ENCODE results near the gene GLI3. TPM values are rescaled to one million over a fixed set of nuclear protein-coding genes. Genes with fewer than 3 reads are reported as not detected.

Gene GLI3
- total and polyA plus RNA-seq, 11 donors = 0.50 to 14.4 (median 5.7) TPM

GRCh38 chr7:42164881-42165428 is 72.1 kb downstream of the GLI3 start:
- 95 to 96% (median 96%) methylated on average over 5 of the region's 5 CpGs for WGBS, 4 donors
- TF ChIP-seq POLR2A (IDR thresholded peaks at IDR 0.05) (no peak), CTCF (IDR thresholded peaks at IDR 0.05) (no peak)
- no peaks in the 10 kb centered on the region for H3K36me3 ChIP-seq
- H3K4me1 ChIP-seq = peaks cover 0 to 18% (median 0%) of the 10 kb centered on the region in 12 donors
- no peak for DNase-seq
- H3K4me3 ChIP-seq = no peak overlapping the region
- intact Hi-C loops (cut with DNase I) = no loop called here
- no peaks in the 10 kb centered on the region for H3K9me3 ChIP-seq
- no peaks in the 10 kb centered on the region for H3K27me3 ChIP-seq
- H3K27ac ChIP-seq = no peak overlapping the region
- ATAC-seq = no peak

- no peaks in the 10 kb centered on the region for H3K9me3 ChIP-seq
- no peak overlapping the region for H3K4me3 ChIP-seq
- ATAC-seq (no peak), DNase-seq (no peak)
- no peaks in the 10 kb centered on the region for H3K36me3 ChIP-seq
- intact Hi-C loops (cut with DNase I) = no loop called here
- TF ChIP-seq CTCF (IDR thresholded peaks at IDR 0.05) (no peak), POLR2A (IDR thresholded peaks at IDR 0.05) (no peak)
- H3K27me3 ChIP-seq = no peaks in the 10 kb centered on the region
- peaks cover 0 to 17% (median 0%) of the 10 kb centered on the region in 12 donors for H3K4me1 ChIP-seq
- WGBS, 4 donors = 74 to 83% (median 80%) methylated on average over 7 of the region's 7 CpGs
- H3K27ac ChIP-seq = no peak overlapping the region
Observed at GRCh38 chr7:42162560-42163325, 74.3 kb downstream of the GLI3 start.

- intact Hi-C loops (cut with DNase I) = no loop called here
- WGBS, 4 donors = 96 to 100% (median 97%) methylated on average over 2 of the region's 2 CpGs
- ATAC-seq = no peak
Observed at GRCh38 chr7:42161719-42162118, 75.3 kb downstream of the GLI3 start.

More at GRCh38 chr7:42161719-42162118, 75.3 kb downstream of the GLI3 start:
- no peaks in the 10 kb centered on the region for H3K9me3 ChIP-seq
- H3K4me1 ChIP-seq = peaks cover 0 to 14% (median 0%) of the 10 kb centered on the region in 12 donors
- no peak for TF ChIP-seq CTCF (IDR thresholded peaks at IDR 0.05)
- TF ChIP-seq POLR2A (IDR thresholded peaks at IDR 0.05) = no peak
- H3K4me3 ChIP-seq = no peak overlapping the region
- H3K27ac ChIP-seq = no peak overlapping the region
- DNase-seq = no peak
- H3K27me3 ChIP-seq = no peaks in the 10 kb centered on the region
- no peaks in the 10 kb centered on the region for H3K36me3 ChIP-seq

All from heart left ventricle (tissue), 16 donors.